Measurements from ENCODE around the gene BDNF. TPM values are rescaled to one million over a fixed set of nuclear protein-coding genes. Genes with fewer than 3 reads are reported as not detected.

Gene BDNF
- total and polyA plus RNA-seq, 2 donors (not counting 1 experiment from before 2014, with no cell fraction given), result not detected

GRCh38 chr11:27679136-27680015 is 20.9 kb downstream of the BDNF start:
- H3K36me3 ChIP-seq (replicated peaks in 1 of 2; ENCODE audit: control extremely low read depth in 1 of 2, control insufficient read depth in 1 of 2, extremely low read depth in 1 of 2, insufficient read depth in 2 of 2, low read length in 1 of 2), result no peaks in the 10 kb centered on the region
- no peaks in the 10 kb centered on the region for H4K20me1 ChIP-seq (ENCODE audit: control insufficient read depth, insufficient read depth, low read length, poor library complexity, severe bottlenecking)
- Mint-ChIP-seq H3K27ac (no peak overlapping the region), H3K4me1 (no peaks in the 10 kb centered on the region), H3K9me3 (ENCODE audit: insufficient read depth) (no peaks in the 10 kb centered on the region), H3K27me3 (no peaks in the 10 kb centered on the region), H3K4me3 (no peak overlapping the region)
- H3K27ac ChIP-seq (ENCODE audit: low read length in 2 of 2), result no peak overlapping the region
- no peak overlapping the region for H3K4me3 ChIP-seq (ENCODE audit: control extremely low read depth in 1 of 5, extremely low read depth in 1 of 5, insufficient read depth in 1 of 5, low read depth in 2 of 5, low read length in 4 of 5)
- POLR2A ChIA-PET, result no interaction called here
- H3K4me2 ChIP-seq (replicated peaks; ENCODE audit: low read depth, low read length, poor library complexity, severe bottlenecking), result no peak overlapping the region
- TF ChIP-seq CTCF (IDR thresholded peaks at IDR 0.05) (no peak), EZH2 (IDR thresholded peaks at IDR 0.05; ENCODE audit: borderline replicate concordance, insufficient read depth, low read depth, low read length, poor library complexity, severe bottlenecking) (no peak)
- H3K9me3 ChIP-seq (ENCODE audit: control extremely low read depth in 1 of 3, control insufficient read depth in 2 of 3, insufficient read depth in 1 of 3, low read length in 2 of 3), result no peaks in the 10 kb centered on the region
- H3K79me2 ChIP-seq (ENCODE audit: control insufficient read depth, insufficient read depth, low read length), result no peaks in the 10 kb centered on the region
- CTCF ChIA-PET, result interaction anchor here (1.2 kb wide), 1 partner anchor 18 kb away, joined by 3 read pairs; no protein-coding TSS in a partner anchor
- H3K4me1 ChIP-seq (ENCODE audit: control insufficient read depth in 2 of 2, insufficient read depth in 2 of 2, low read length in 2 of 2), result no peaks in the 10 kb centered on the region
- no peak for ATAC-seq (ENCODE audit: low read depth)
- WGBS (ENCODE audit: insufficient coverage), result 67% methylated on average over 2 of the region's 5 CpGs
- no peak overlapping the region for H3K9ac ChIP-seq (ENCODE audit: low read length)
- H3K27me3 ChIP-seq (replicated peaks in 1 of 4; ENCODE audit: control extremely low read depth in 1 of 4, control insufficient read depth in 3 of 4, insufficient read depth in 4 of 4, low read length in 3 of 4), result no peaks in the 10 kb centered on the region
- H2AFZ ChIP-seq (ENCODE audit: insufficient read depth, low read depth, low read length, poor library complexity, severe bottlenecking), result no peak overlapping the region
- no peak for DNase-seq
- intact Hi-C loops (cut with micrococcal nuclease), result no loop called here

GRCh38 chr11:27678242-27678641 is 22.0 kb downstream of the BDNF start:
- no peaks in the 10 kb centered on the region for H3K27me3 Mint-ChIP-seq
- ChIA-PET CTCF (interaction anchor here (1.2 kb wide), 1 partner anchor 19 kb away, joined by 3 read pairs; no protein-coding TSS in a partner anchor), POLR2A (no interaction called here)
- no peak for DNase-seq
- no peak overlapping the region for H2AFZ ChIP-seq (ENCODE audit: insufficient read depth, low read depth, low read length, poor library complexity, severe bottlenecking)
- H3K79me2 ChIP-seq (ENCODE audit: control insufficient read depth, insufficient read depth, low read length), result no peaks in the 10 kb centered on the region
- TF ChIP-seq EZH2 (IDR thresholded peaks at IDR 0.05; ENCODE audit: borderline replicate concordance, insufficient read depth, low read depth, low read length, poor library complexity, severe bottlenecking), result no peak
- no peak for TF ChIP-seq CTCF (IDR thresholded peaks at IDR 0.05)
- H3K9ac ChIP-seq (ENCODE audit: low read length), result no peak overlapping the region
- H3K9me3 ChIP-seq (ENCODE audit: control extremely low read depth in 1 of 3, control insufficient read depth in 2 of 3, insufficient read depth in 1 of 3, low read length in 2 of 3), result no peaks in the 10 kb centered on the region
- H3K9me3 Mint-ChIP-seq (ENCODE audit: insufficient read depth), result no peaks in the 10 kb centered on the region
- no peaks in the 10 kb centered on the region for H3K27me3 ChIP-seq (replicated peaks in 1 of 4; ENCODE audit: control extremely low read depth in 1 of 4, control insufficient read depth in 3 of 4, insufficient read depth in 4 of 4, low read length in 3 of 4)
- intact Hi-C loops (cut with micrococcal nuclease), result no loop called here
- ATAC-seq (ENCODE audit: low read depth), result no peak
- no peaks in the 10 kb centered on the region for H3K4me1 ChIP-seq (ENCODE audit: control insufficient read depth in 2 of 2, insufficient read depth in 2 of 2, low read length in 2 of 2)
- no peaks in the 10 kb centered on the region for H3K36me3 ChIP-seq (replicated peaks in 1 of 2; ENCODE audit: control extremely low read depth in 1 of 2, control insufficient read depth in 1 of 2, extremely low read depth in 1 of 2, insufficient read depth in 2 of 2, low read length in 1 of 2)
- H3K27ac Mint-ChIP-seq, result no peak overlapping the region
- H4K20me1 ChIP-seq (ENCODE audit: control insufficient read depth, insufficient read depth, low read length, poor library complexity, severe bottlenecking), result no peaks in the 10 kb centered on the region
- WGBS (ENCODE audit: insufficient coverage), result 100% methylated on average over 1 of the region's 4 CpGs
- H3K4me1 Mint-ChIP-seq, result no peaks in the 10 kb centered on the region
- no peak overlapping the region for H3K27ac ChIP-seq (ENCODE audit: low read length in 2 of 2)
- no peak overlapping the region for H3K4me3 Mint-ChIP-seq
- no peak overlapping the region for H3K4me2 ChIP-seq (replicated peaks; ENCODE audit: low read depth, low read length, poor library complexity, severe bottlenecking)
- H3K4me3 ChIP-seq (ENCODE audit: control extremely low read depth in 1 of 5, extremely low read depth in 1 of 5, insufficient read depth in 1 of 5, low read depth in 2 of 5, low read length in 4 of 5), result no peak overlapping the region

Data from B cell (primary cell).